Stimulated activated CD8-positive, alpha-beta memory T cell treated with anti-CD3 and anti-CD28 coated beads, Interleukin-15, amount 100 ng/mL, for 1 hour (primary cell): Measurements from ENCODE around the gene FANCB.

Source experiments
- DNase-seq: peaks from one replicate; pipeline ENCODE4 v3.0.0-alpha.2; 2020; ENCODE audit warnings: low read depth

The FANCB gene

DNA sequence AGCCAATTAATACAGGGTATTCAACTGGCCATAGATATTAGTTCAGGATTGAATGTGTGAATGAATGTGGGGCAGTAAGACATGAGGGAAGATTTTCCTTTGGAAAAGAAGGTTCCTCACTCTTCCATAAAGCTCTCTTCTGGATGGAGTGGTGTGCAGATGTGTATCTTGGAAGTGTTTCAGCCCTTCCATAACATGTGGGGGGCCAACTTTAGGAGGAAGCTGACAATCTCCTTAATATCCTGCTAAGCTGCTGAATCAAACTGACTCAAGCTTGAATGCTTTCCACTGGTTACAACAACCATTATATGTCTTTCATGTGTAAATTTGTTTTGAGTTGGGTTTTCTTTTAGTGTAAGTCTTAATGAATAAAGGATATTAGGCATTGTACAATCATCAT lies 40.3 kb downstream of the FANCB start:
- DNase-seq, result no peak

DNA sequence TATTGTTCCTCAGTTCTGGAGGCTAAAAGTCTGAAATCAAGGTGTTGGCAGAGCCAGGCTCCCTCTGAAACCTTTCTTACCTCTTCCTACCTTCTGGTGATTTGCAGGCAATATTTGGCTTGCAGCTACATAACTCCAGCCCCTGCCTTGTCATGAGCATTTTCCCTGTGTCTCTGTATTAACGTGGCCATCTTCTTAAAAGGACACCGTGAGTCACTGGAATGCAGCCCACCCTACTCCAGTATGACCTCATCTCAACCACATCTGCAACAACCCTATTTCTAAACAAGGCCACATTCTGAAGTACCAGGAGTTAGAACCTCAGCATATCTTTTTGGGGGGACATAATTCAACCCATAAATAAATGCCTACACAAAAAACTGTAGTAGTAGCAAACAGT lies 40.7 kb downstream of the FANCB start:
- DNase-seq, result no peak

- no peak for DNase-seq
These were observed 43.2 kb downstream of the FANCB start for GRCh38 chrX:14829643-14830042.

GRCh38 chrX:14826319-14826718 lies 46.5 kb downstream of the FANCB start:
- no peak for DNase-seq

DNA sequence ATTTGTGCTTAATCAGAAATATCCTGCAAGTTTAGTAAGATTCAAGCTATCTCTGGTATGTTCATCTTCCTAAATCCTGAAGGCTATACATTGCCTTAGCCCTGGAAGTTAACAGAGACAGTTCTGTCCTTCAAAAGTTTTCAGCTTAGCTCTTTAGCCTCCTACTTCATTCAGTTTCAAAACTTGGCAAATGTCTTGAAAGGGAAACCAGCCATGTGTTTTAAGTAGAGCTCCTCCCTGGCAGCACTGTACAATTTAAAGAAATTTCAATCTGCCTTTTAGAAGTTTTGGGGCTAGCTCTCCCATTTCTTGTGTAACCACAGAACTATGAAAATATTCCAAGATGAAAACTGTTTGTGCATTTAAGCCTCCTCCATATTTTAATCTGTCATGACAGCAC lies 47.0 kb downstream of the FANCB start:
- no peak for DNase-seq

DNA sequence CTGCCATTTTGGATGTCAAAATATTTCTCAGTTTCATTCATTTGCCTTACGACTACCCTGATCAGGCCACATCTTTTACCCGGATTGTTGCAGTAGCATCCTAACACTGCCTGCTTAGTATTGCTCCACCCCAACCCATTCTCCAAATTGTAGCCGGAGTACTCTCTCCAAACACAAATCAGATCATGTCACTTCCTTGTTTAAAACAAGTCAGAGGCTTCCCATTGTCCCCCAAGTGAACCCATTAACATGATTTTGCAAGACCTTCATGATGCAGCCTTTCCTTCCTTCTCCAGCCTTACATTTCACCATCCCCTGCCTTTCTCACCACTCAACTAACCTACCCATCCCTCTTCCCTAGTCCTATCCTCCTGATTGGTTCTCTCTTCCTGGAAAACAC lies 53.1 kb downstream of the FANCB start:
- DNase-seq, result no peak

DNA sequence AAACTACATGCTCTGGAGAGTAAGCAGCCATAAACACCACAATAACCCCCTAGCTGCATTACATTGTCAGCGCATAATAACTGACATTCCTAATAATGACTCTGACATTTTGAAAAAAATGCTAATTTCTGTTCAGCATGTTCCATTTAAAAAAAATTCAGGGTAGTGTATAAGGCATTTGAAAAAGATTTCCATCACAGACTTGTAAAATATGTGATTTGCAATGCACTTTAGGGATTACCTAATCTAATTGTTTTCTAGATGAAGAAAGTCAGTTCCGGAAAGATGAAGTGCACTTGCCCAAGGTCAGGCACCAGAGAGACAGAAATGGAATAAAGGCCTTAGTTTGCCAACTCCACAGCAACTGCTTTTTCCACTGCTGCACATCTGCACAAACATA lies 55.3 kb downstream of the FANCB start:
- DNase-seq, result no peak

- no peak for DNase-seq
These were observed 69.7 kb downstream of the FANCB start for GRCh38 chrX:14802943-14803710.

DNA sequence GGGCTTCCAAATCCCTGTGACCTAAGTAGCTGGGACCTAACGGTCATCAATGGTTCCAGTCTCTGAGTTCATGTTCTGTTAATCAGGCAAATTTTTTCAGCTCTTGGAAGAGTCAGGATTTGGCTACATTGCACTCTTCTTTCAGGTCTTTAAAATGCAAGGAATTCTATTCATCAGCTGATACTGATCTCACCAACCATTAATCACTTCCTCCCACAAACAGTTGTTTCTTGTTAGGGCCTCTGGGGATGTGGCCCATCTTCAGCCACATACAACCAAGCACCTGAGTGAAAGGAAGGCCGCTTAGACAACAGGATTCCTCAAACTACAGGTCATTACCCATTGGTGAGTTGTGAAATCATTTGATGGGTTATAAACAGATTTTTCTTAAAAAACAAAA lies 71.7 kb downstream of the FANCB start:
- DNase-seq, result no peak

DNA sequence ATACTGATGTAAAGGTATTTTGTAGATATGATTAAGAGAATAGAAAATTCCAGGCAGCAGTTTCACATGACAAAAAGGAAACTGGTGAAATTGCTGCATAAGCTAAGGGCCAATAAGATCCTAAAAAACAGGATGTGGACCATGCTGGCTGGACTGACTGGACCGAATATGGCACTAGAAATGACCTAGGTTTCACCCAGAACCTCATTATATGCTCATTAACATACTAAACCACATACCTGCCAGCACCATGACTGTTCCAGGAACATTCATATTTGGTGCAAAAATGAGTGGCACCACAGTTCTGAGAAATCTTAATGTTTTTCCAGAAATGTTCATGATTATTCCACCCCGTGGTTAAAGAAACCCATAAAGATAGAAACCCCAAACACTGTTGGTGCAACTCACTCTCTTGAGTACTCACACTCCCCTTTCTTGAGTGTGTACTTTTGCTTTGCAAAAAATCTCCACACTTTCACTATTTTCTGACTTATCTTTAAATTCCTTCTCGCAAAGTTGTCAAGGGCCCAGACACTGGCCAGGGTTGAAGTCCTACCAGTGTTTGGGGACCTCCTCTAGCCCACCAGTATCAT lies 74.0 kb downstream of the FANCB start:
- DNase-seq, result no peak
